GM10266 (cell line): ENCODE data around the gene AXDND1.

Source experiments
- DNase-seq: peaks from one replicate; pipeline ENCODE4 v3.0.0; 2012; ENCODE audit errors: extremely low spot score
- CTCF ChIP-seq: IDR thresholded peaks from 2 replicates; pipeline ENCODE4 v1.5.1; 2012; ENCODE audit warnings: mild to moderate bottlenecking, low read depth; ENCODE audit not compliant: control insufficient read depth, insufficient read depth; ENCODE audit errors: missing control alignments

The AXDND1 gene

GRCh38 chr1:179327196-179327595 lies 38.6 kb upstream of the AXDND1 start:
- DNase-seq, result no peak
- no peak for TF ChIP-seq CTCF

GRCh38 chr1:179327679-179328078 lies 38.1 kb upstream of the AXDND1 start:
- no peak for TF ChIP-seq CTCF
- DNase-seq, result no peak

- DNase-seq, result no peak
- TF ChIP-seq CTCF, result no peak
These were observed 35.9 kb upstream of the AXDND1 start for GRCh38 chr1:179329862-179330261.

GRCh38 chr1:179334440-179334839 lies 31.3 kb upstream of the AXDND1 start:
- no peak for DNase-seq
- TF ChIP-seq CTCF, result no peak

- no peak for TF ChIP-seq CTCF
- DNase-seq, result no peak
These were observed 28.5 kb upstream of the AXDND1 start for GRCh38 chr1:179337288-179337687.

GRCh38 chr1:179337942-179338560 lies 27.7 kb upstream of the AXDND1 start:
- no peak for DNase-seq
- no peak for TF ChIP-seq CTCF

- no peak for DNase-seq
These were observed 24.9 kb upstream of the AXDND1 start for GRCh38 chr1:179340918-179341317.

More at GRCh38 chr1:179340918-179341317, 24.9 kb upstream of the AXDND1 start:
- TF ChIP-seq CTCF, result no peak
